HG03378 (cell line): ENCODE measurements around the gene CPNE7.
"Not testable (repeated sequence)": the region's sequence is repeated elsewhere in the genome, so short reads cannot be mapped to it uniquely, and the experiment has no call there.

Experiments
- ATAC-seq: cut with Tn5 transposase; IDR thresholded peaks from one replicate; pipeline ENCODE4 v1.9.1; 2021; ENCODE audit warnings: mild to moderate bottlenecking, moderate library complexity; ENCODE audit not compliant: unreplicated experiment

The CPNE7 gene

DNA sequence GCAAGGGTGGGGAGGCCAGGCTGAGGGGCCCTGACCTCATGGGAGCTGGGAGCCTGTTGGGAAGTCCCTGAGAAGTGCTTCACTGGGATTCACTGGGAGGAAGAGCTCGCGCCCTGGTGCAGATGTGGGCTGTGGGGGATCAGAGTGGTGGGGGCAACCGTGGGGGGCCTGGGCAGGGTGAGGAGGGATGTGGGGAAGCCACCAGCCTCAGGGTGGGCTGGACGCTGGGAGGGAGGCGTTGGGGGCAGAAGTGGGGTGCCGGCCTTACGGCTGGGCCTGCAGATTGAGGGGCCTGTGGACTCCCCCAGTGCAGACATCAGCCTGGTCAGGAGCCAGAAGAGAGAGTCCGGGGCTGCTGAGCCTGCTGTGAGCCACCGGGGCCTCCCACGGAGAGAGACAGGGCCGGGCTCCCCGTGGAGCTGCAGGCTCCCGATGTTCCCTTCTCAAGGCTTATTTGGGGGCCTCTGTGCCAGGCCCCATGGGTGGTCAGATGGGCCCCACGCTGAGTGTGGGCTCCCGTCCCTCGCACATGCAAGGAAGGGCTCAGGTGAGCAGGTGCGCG is 45.7 kb downstream of the CPNE7 start:
- ATAC-seq = no peak

DNA sequence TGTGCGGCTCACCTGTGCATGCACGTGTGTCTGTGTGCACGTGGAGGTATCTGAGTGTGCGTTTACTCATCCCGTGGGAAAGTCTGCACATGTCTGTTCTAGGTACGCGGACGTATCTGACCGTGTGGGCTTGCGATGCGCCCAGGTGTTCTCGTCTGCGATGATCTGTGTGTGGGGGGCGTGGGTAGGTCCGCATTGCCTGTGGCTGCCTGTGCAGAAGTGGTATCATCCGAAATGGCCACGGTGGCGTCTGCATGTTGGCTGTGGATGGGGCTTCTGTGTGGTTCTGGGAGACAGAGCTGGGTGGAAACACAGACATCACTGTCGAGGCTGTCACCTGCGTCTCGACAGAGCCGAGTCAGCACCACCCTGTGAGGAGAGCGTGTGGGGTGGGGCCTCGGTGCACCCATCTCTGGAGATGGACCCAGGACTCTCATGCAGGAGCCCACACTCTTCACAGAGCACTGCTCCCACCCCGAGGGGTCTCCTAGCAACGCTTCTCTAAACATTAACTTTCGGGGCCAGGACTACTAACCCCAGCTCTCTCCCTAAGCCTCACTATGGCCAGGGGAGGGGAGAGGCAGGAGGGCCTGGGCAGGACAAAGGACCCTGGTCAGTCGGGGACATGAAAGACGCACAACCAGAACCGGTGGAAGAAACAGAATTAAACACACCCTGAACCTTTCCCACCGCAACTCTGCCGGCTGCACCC is 46.3 kb downstream of the CPNE7 start:
- no peak for ATAC-seq

DNA sequence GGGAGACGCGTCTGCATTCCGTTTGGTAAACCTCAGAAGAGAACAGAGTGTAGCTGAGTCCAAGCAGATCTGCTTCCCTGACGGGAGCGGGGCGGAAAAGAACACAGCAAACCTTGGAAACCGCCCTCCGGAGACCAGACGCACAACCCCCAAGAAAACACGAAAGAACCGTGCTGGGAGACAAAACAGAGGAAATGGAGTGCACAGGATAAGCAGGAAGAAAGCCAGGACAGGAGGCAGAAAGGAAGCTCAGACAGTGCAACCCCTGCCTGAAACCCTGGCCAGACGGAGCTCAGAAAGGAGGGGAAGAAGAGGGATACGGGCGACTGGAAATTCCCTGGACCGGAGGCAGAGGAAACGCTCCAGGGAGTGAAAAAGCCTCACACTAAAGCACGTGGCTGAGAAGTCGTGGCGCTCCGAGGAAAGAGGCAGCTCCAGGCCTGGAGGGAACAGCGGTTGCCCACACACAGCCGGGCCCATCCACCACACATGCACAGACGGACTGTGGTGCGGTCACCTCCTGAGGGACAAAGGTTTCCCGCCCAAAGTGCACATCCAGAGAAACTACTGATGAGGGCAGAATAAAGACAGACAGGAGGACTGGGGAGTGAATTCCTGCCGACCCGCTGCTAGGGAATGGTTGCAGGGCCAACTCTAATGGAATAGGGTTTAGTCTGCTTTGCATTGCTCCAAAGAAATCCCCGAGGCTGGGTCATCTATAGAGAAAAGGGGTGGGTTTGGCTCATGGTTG is 48.1 kb downstream of the CPNE7 start:
- no peak for ATAC-seq

DNA sequence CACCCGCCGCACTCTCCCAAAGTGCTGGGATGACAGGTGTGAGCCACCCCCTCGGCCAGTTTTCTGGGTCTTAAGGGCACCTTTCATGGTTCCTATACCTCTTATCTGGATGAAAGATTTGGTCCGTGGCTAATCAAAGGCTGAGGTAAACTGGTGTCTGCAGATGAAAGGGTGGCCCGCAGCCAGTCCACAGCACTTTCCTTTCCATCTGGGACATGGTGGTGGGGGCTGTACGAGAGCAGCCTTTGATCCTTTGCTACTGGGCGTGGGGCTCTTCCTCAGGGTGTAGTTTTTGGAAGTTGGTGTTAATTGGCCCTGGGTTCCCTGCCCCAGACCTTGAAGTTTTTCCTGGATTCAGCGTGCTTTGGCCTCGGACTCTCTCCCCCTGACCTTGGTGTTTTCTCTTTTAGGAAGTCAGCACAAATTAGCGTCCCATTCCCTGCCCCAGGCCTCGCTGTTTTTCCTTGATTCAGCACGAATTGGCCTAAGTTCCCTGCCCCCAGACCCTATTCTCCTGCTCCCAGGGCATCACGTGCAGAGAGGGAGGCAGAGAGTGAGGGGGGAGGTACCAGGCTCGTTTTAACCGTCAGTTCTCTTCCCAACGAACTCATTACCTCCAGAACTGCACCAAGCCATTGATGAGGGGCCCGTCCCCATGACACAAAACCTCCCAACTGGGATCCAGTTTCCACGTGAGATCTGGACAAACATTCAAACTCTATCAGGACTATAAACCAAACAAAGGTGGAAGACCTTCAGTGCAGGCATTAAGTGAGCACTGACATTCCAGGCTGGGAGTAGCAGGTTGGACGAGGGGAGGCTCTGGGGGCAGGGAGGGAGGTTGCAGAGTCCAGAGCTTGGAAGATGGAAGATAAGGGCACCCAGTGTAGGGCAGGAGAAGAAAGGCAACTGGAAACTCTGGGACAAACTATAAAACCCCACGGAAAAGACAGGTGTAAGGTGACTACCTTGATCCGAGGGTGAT is 49.5 kb downstream of the CPNE7 start:
- ATAC-seq = no peak

DNA sequence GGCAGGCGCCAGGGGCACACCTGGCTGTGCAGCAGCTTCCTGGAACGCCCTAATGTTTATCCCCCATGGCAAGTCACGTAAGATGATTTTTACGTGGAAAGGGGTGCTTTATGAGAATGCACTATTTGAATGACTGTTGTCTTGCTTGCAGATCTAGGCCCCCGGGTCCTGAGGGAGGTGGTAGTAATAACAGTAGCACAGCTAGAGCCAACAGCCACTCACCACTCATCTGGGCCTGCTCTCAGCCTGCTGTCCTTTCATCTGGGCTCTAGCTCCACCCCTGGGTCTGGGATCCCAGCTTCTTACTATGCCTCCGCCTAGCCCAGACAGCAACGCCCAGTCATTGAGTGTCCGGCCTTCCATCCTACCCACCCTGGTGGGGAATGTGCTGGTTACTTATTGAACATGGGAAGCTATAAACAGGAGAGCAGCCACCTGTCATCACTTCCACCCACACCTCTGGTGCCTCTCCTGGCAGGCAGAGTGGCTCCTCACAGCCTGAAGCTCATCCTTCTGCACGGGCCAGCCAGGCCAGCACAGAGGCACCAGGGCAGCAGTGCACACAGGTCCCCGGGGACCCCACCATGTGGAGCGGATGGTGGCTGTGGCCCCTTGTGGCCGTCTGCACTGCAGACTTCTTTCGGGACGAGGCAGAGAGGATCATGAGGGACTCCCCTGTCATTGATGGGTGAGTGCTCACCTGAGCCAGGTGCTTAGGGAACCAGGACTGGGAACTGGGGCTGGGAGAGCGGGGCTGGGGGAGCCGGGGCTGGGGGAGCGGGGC is 54.5 kb downstream of the CPNE7 start:
- ATAC-seq = no peak

DNA sequence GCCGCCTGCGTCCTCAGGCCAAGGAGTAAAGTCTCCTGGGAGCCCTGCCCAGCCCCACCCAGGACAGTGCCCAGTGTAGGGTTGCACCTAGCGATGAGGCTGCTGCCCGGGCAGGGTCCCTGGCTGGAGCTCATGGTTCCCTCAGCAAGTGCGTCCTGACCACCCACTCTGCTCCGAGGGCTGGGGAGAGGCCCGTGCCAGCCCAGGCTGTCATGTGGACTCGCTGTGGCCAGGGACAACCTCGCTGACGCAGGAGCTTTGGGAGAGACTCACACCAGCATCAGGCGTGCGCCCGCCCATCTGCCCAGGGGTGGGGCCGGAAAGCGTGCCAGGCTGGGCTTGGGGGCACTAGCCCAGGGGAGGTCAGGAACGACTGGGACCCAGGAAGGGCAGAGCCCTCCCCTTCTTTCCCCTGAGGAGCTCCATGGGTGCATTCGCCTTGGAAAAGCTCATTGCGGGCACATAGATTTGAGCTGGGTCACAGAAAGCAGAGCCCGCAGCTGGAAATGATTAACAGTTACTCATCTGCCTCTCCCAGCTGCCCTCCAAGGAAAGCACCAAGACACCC is 57.6 kb downstream of the CPNE7 start:
- ATAC-seq = no peak

DNA sequence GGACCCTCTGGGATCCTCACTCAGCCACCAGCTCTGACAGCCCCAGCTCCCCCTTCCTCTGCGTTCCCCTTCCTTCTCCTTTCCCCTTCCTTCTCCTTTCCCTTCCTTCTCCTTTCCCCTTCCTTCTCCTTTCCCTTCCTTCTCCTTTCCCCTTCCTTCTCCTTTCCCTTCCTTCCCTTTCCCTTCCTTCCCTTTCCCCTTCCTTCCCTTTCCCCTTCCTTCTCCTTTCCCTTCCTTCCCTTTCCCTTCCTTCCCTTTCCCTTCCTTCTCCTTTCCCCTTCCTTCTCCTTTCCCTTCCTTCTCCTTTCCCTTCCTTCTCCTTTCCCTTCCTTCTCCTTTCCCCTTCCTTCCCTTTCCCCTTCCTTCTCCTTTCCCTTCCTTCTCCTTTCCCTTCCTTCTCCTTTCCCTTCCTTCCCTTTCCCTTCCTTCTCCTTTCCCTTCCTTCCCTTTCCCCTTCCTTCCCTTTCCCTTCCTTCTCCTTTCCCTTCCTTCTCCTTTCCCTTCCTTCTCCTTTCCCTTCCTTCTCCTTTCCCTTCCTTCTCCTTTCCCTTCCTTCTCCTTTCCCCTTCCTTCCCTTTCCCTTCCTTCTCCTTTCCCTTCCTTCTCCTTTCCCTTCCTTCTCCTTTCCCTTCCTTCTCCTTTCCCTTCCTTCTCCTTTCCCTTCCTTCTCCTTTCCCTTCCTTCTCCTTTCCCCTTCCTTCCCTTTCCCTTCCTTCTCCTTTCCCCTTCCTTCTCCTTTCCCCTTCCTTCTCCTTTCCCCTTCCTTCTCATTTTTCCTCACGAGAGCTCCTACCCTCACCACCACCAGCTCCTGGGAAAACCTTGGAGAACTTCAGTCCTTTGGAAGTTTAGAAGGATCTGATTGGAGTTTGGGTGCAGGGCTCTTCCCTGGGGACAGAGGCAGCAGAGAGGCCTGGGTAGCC is 59.2 kb downstream of the CPNE7 start:
- not testable (repeated sequence) for ATAC-seq

DNA sequence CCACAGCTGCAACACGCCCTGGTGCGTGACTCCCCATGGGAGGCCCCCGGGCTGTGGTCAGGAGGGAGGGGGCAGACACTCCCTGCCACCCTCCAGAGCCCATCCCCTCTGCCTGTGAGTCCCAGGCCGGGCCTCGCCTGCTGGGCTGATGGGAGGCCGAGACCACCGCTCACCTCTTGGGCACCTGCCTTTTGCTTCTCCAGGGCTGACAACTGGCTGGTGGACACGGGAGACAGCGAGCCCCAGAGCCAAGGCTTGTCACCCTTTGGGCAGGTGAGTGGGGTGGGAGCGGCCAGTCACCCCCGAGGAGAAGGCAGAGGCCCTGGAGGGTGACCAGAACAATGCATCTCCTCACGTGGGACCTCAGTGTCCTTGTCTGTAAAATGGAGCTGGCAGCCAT is 61.1 kb downstream of the CPNE7 start:
- no peak for ATAC-seq

DNA sequence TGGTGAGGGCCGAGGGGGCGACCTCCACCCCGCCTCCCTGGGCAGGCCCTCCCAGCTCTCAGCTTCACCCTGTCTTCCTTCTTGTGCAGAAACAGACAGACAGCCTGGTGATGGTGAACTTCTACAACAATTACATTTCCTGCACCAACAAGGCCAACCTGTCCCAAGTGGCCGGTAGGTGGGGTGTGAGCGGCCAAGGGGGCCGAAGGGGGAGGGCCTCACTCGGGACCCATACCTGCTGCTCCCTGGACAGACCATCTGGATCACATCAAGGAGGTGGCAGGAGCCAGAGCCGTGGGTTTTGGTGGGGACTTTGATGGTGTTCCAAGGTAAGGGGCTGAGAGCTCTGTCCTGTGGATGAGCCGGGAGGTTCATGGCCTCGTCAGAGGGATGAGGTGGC is 61.8 kb downstream of the CPNE7 start:
- no peak for ATAC-seq

DNA sequence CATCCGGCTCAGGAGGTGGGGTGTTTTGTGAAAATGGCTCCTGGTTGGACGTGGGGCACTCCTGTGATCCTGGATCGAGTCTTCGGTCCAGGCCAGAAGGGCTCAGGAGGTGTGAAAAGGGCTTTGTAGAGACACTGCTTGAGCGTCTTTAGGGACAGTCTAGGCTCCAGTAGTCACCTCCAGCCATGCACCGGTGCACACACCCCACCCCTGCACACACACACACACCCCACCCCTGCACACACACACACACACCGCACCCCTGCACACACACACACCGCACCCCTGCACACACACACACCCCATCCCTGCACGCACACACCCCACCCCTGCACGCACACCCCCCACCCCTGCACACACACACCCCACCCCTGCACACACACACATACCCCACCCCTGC is 62.9 kb downstream of the CPNE7 start:
- ATAC-seq = no peak

DNA sequence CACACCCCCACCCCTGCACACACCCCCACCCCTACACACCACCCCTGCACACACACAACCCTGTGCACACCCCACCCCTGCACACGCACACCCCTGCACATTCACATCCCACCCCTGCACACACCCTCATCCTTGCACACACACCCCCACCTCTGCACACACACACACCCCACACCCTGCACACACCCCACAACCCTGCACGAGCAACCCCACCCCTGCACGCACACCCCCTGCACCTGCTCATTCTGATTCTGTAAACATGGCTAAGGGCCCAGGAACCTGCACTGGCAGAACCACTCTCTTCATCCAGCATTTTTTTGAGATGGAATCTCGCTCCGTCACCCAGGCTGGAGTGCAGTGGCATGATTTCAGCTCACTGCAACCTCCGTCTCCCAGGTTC is 63.8 kb downstream of the CPNE7 start:
- ATAC-seq = no peak

DNA sequence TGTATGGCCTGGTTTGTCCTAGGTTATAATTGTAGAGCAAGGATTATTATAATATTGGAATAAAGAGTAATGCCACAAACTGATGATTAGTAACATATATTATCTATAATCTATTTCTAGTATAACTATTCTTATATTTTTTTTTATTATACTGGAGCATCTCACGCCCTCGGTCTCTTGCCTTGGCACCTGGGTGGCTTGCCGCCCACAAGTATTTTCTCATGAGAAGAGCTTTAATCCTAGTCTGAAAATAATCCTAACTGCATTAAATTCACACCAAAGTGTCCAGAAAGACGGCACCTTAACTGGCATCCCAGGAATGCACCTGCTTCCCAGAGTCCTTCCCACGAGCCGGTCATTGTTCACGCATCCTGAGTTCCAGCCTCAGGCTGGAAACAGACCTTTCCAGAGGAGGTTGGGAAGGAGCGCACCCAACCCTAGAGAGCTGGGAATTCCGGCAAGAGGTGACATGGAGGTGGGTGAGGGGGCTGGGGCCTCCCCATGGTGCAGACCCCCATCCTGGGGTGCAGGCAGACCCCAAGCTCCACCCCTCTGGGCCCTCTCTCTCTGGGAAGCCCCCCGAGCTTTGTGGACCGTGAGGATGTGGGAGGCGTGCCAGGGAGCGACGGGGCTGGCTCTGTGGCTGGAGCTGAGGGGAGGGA is 66.0 kb downstream of the CPNE7 start:
- ATAC-seq = no peak

DNA sequence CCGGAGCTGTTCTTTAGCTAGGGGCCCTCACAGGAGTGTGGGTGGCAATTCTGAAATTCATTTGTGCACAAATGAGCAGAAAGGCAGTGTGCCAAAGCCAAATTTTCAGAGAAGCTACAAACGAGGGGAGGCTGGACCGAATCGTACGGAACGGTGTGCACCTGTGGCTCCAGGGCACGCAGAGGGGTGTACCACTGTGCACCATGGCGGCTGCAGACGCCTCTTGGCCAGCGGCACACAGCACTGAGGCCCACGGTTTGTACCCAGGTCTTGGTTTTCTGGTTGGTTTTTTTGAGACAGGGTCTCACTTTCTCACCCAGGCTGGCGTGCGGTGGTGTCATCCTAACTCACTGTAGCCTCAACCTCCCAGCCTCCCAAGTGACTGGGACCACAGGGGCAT is 67.0 kb downstream of the CPNE7 start:
- no peak for ATAC-seq

DNA sequence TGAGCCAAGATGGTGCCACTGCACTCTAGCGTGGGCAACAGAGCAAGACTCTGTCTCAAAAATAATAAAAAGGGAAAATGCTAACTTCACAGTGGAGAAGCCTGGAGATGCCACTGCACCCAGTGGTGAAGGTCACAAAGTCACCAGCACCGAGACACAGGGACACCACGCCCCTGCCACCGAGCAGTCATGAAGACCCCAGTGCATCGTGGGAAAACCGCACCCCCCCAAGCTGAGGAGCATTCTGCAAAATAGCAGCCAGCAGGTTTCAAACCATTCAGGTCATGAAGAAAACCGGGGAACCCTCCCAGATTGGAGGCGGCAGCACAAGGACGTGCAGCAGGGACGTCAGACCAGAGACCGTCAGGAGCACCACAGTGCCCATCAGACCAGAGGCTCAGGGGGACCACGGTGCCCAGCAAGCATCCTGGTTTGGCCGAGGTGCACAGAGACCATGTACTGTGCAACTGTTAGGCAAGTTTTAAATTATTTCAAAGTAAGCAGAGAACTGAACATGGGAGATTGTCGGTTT is 68.3 kb downstream of the CPNE7 start:
- ATAC-seq = no peak

DNA sequence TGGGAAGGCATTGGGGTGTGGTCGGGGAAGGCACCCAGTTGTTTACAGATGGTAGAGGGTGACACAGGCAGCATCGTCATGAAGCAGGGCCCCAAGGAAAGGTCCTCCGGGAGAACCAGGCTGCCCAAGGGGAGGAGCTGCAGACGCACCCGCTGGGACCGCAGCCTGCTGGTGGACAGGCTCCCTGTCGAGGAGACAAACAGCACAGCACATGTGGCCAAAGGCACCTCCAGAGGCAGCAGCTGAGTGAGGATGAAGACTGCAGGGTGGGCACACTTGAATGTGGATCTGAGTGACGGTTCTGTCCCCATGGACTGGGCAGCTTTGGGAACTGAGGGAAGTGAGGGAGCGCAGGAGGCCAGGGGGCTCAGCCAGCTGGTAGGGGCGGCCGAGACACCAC is 69.6 kb downstream of the CPNE7 start:
- no peak for ATAC-seq

DNA sequence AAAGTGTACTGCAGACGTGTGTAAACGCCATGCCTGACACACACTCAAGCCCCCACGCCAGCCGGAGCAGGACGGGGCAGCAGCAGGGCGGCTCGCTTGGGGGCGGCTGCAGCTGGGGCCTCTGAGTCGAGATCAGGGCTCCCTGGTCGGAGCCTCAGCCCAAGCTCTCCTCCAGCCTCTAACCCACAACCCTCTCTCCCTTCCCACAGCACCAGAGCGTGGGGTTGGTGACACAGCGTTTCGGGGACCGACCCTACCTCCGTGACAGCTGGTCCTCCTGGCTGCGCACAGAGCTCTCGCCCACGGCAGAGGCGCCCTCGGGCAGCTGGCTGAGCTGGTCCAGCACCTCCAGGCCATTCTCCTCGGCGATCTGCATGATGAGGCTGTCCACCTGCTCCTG is 70.7 kb downstream of the CPNE7 start:
- ATAC-seq = no peak
